Measurements from ENCODE around the gene LAIR1.
"Not testable (repeated sequence)": the region's sequence is repeated elsewhere in the genome, so short reads cannot be mapped to it uniquely, and the experiment has no call there.

DNA sequence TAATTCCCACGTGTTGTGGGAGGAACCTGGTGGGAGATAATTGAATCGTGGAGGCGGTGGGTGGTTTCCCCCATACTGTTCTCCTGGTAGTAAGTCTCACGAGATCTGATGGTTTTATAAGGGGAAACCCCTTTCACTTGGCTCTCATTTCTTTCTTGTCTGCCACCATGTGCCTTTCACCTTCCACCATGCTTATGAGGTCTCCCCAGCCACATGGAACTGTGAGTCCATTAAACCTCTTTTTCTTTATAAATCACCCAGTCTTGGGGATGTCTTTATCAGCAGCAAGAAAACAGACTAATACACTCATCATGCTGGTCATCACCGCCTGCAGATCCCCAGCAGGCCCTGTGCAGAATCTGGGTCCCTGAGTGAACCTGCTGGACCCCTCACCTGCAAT lies 36.0 kb downstream of the LAIR1 start:
- TF ChIP-seq EZH2 (IDR thresholded peaks at IDR 0.05) = not testable (repeated sequence)
- TF ChIP-seq, protein P1, sequence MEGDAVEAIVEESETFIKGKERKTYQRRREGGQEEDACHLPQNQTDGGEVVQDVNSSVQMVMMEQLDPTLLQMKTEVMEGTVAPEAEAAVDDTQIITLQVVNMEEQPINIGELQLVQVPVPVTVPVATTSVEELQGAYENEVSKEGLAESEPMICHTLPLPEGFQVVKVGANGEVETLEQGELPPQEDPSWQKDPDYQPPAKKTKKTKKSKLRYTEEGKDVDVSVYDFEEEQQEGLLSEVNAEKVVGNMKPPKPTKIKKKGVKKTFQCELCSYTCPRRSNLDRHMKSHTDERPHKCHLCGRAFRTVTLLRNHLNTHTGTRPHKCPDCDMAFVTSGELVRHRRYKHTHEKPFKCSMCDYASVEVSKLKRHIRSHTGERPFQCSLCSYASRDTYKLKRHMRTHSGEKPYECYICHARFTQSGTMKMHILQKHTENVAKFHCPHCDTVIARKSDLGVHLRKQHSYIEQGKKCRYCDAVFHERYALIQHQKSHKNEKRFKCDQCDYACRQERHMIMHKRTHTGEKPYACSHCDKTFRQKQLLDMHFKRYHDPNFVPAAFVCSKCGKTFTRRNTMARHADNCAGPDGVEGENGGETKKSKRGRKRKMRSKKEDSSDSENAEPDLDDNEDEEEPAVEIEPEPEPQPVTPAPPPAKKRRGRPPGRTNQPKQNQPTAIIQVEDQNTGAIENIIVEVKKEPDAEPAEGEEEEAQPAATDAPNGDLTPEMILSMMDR (IDR thresholded peaks at IDR 0.05) = not testable (repeated sequence)

Measured in neural progenitor cell (in vitro differentiated cells).